H1 (cell line): Measurements from ENCODE around the gene CSTF3. TPM values are rescaled to one million over a fixed set of nuclear protein-coding genes. Genes with fewer than 3 reads are reported as not detected.

Experiments
- BRCA1 ChIP-seq: IDR thresholded peaks from 2 replicates; pipeline ENCODE4 v1.6.1; 2012; ENCODE audit warnings: low read depth, low read length, improper control_type of control experiment
- CTCF ChIP-seq, 3 experiments: IDR thresholded peaks; 1 replicate in 2 of 3; 2 replicates in 1 of 3; pipeline versions ENCODE4 v1.5.1 to v1.6.1; 2011; ENCODE audit warnings: low read length in 3 of 3, mild to moderate bottlenecking in 3 of 3, inconsistent platforms in 2 of 3, low read depth in 1 of 3, moderate library complexity in 1 of 3; ENCODE audit not compliant: insufficient read depth in 1 of 3; ENCODE audit errors: control extremely low read depth in 1 of 3
- EGR1 ChIP-seq: IDR thresholded peaks from 2 replicates; pipeline ENCODE4 v1.6.1; 2011; ENCODE audit warnings: low read depth, low read length, borderline replicate concordance
- KDM5A ChIP-seq: fragments of 200-600 bp; IDR thresholded peaks from 2 replicates; pipeline ENCODE4 v1.7.1; 2012; ENCODE audit warnings: mild to moderate bottlenecking, low read length, inconsistent platforms, mixed read lengths
- RBBP5 ChIP-seq: IDR thresholded peaks from 2 replicates; pipeline ENCODE4 v1.7.1; 2012; ENCODE audit warnings: low read depth, mild to moderate bottlenecking, inconsistent platforms, low read length, moderate library complexity, borderline replicate concordance
- SAP30 ChIP-seq: fragments of 300-600 bp; sonication (generic); IDR thresholded peaks from 2 replicates; pipeline ENCODE4 v1.7.1; 2012; ENCODE audit warnings: low read length, moderate library complexity, mild to moderate bottlenecking, inconsistent platforms; ENCODE audit not compliant: insufficient read depth, insufficient replicate concordance
- polyA plus RNA-seq, 7 experiments: library from polyadenylated mRNA; depleted of rRNA in 3 of 7; stranded (reverse) in 5 of 7; unstranded in 2 of 7; fragments of >200 nt in 5 of 7; fragments of 200-250 nt in 2 of 7; gene quantifications; 1 replicate in 5 of 7; 2 replicates in 1 of 7; 4 replicates in 1 of 7; pipeline versions ENCODE4 v1.2.1 to v1.2.3, GENCODE V29; 2011 to 2013; ENCODE audit warnings: missing spikeins in 2 of 7, mixed read lengths in 2 of 7
- total RNA-seq: library from RNA; stranded (reverse); fragmentation: NEBNext Ultra II Directional; extraction: Animal tissue kit (Norgen Biotek cat#: 25700); gene quantifications from 2 replicates; pipeline ENCODE4 v1.2.1, GENCODE V29; 2021

The CSTF3 gene
- total and polyA plus RNA-seq, 2 of the 8 experiments (the other 6 are each of a cell fraction or from before 2014, with no cell fraction given) = 22.3 to 54.7 TPM

DNA sequence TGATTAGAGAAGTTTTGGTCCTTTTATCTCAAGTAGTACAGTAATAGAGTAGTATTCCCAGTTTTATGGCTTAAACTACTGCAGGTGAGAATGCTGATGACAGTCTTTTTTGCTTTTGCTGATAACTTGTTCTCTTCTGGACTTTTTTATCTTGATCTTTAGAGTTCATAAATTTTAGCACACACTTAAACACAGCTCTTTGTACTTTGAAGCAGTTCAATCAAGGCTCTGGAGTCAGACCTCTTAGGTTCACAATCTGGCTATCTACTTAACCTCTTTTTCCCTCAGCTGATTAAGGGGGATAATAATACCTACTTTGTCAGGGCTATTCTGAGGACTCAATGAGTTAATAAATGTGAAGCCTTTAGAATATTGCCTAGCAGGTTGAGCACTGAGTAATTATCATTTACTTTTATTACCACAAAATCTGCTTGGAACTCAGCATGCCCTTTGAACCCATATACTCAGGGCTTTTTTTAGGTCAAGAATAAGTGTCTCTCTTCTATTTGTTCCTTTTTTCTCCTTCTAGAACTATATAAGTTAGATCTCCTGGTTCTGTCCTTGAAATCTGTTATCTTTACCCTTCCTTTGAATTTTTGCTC is 51.9 kb downstream of the CSTF3 start (continued):
- TF ChIP-seq SAP30 = no peak
- TF ChIP-seq BRCA1 = no peak
- no peak for TF ChIP-seq CTCF (IDR thresholded peaks at IDR 0.05; ENCODE audit: control extremely low read depth in 1 of 3, insufficient read depth in 1 of 3, low read depth in 1 of 3, low read length in 3 of 3)
- TF ChIP-seq KDM5A = no peak
- TF ChIP-seq EGR1 = no peak
- TF ChIP-seq RBBP5 = no peak
